ENCODE results near the gene ELOA. TPM values are rescaled to one million over a fixed set of nuclear protein-coding genes. Genes with fewer than 3 reads are reported as not detected.
"Not testable (repeated sequence)": the region's sequence is repeated elsewhere in the genome, so short reads cannot be mapped to it uniquely, and the experiment has no call there.

The ELOA gene
- total RNA-seq, 2 experiments from 2014 or later: 30.1 to 40.7 TPM

DNA sequence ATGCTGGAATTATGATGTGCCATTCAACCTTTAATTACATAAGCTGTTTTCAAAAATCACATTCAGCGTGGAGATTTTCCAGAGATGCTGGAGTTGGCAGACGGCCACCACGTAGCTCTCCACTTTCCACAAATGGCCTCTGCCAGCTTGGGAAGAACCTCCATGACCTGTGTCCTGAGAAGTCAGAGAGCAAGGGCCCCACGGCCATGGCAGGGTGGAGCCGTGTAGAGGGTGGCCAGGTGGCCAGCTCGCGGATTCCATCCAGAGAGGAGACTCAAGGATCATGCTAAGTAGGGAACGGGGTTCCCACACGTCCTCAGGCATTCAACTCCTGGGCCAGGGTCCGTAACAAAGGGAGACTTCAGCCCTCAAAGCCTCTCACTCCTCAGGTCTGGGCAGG lies 58.6 kb downstream of the ELOA start:
- peaks cover 13% of the 10 kb centered on the region for H3K4me1 Mint-ChIP-seq

DNA sequence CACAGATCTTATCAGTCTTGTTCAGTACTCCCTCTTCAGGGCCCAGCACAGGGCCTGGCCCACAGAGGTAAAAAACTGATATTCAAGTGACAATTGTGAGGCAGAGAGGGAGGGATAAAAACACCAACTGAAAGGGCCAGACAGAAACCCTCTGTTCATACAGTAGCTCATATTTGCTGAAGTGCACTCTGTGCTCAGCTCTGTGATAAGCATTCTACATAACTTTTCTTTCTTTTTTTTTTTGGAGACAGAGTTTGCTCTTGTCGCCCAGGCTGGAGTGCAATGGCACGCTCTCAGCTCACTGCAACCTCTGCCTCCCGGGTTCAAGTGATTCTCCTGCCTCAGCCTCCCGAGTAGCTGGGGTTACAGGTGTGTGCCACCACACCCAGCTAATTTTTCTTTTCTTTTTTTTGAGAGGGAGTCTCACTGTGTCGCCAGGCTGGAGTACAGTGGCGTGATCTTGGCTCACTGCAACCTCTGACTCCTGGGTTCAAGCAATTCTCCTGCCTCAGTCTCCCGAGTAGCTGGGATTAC lies 59.6 kb downstream of the ELOA start:
- CTCF ChIA-PET: interaction anchor here (0.8 to 5.1 kb wide), 4 partner anchors 8 to 107 kb away, joined by 3 to 44 read pairs (median 28); partner anchors contain the start of gene LYPLA2
- H3K4me3 Mint-ChIP-seq; H3K27ac Mint-ChIP-seq; H3K9me3 Mint-ChIP-seq (ENCODE audit: low read depth); H3K27me3 Mint-ChIP-seq; ATAC-seq; H3K36me3 Mint-ChIP-seq; DNase-seq: not testable (repeated sequence)
- H3K4me1 Mint-ChIP-seq: peaks cover 18% of the 10 kb centered on the region

More for the DNA sequence above, 58.6 kb downstream of the ELOA start:
- ATAC-seq (no peak), DNase-seq (no peak)
- peak overlapping the region; percentile 24 for H3K27ac Mint-ChIP-seq
- peak overlapping the region; percentile 41 for H3K4me3 Mint-ChIP-seq
- no peaks in the 10 kb centered on the region for H3K9me3 Mint-ChIP-seq (ENCODE audit: low read depth)
- CTCF ChIA-PET: interaction anchor here (0.8 to 5.1 kb wide), 7 partner anchors 9 to 108 kb away, joined by 3 to 44 read pairs (median 5); partner anchors contain the start of genes FUCA1 and LYPLA2
- H3K36me3 Mint-ChIP-seq: peaks cover 1% of the 10 kb centered on the region
- no peaks in the 10 kb centered on the region for H3K27me3 Mint-ChIP-seq

DNA sequence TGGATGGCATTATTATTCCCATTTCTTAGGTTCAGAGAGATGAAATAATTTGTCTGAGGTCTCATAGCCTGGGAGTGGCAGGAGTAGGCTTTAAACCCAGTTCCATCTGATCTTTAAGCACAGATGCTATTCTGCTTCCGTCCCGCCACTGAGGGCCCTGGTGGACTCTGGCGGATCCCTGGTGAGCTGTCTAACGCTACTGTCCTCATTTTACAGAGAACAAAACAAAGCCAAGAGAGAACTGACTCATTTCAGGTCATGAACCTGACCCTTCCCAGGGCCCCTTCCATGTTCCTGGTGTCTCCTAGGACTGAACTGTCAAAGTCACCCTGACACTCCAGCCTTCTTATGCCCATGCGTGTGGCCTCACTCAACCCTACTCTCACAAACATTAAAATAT lies 60.4 kb downstream of the ELOA start:
- Mint-ChIP-seq H3K4me3 (no peak overlapping the region), H3K4me1 (peaks cover 21% of the 10 kb centered on the region), H3K36me3 (peaks cover 1% of the 10 kb centered on the region), H3K27me3 (no peaks in the 10 kb centered on the region), H3K9me3 (ENCODE audit: low read depth) (no peaks in the 10 kb centered on the region), H3K27ac (no peak overlapping the region)
- CTCF ChIA-PET: interaction anchor here (0.9 kb wide), 1 partner anchor 32 kb away, joined by 3 read pairs; no protein-coding TSS in a partner anchor
- DNase-seq: no peak
- no peak for ATAC-seq

DNA sequence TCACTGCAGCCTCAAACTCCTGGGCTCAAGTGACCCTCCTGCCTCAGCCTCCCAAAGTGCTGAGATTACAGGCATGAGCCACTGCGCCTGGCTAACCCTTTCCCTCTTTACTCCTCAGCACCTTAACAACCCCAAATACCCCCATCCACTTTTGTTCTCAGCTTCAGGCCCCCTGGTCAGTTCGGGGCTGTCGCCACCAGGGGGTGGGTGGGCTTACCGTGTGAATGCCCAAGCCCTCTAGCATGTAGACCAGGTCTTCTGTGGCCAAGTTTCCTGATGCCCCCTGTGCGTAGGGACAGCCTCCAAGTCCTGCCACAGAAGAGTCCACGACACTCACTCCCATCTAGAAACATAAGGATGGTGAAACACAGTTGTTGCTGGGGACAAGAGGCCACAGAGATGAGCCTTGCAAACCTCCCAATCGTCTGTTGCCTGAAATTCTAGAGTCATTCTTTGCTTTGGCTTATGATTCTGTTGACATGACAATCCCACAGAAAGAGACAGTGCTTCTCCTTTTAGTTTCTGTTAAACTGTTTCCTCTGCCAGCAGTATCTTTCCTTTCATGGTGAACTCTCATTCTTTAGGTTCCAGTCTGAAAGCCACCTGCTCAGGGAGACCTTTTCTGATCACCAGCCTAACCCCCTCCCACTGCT lies 61.0 kb downstream of the ELOA start:
- CTCF ChIA-PET: interaction anchor here (0.9 kb wide), 1 partner anchor 32 kb away, joined by 3 read pairs; no protein-coding TSS in a partner anchor
- no peaks in the 10 kb centered on the region for H3K27me3 Mint-ChIP-seq
- no peak overlapping the region for H3K4me3 Mint-ChIP-seq
- H3K27ac Mint-ChIP-seq: no peak overlapping the region
- peaks cover 17% of the 10 kb centered on the region for H3K4me1 Mint-ChIP-seq
- peaks cover 1% of the 10 kb centered on the region for H3K36me3 Mint-ChIP-seq
- DNase-seq: no peak
- ATAC-seq: no peak
- H3K9me3 Mint-ChIP-seq (ENCODE audit: low read depth): no peaks in the 10 kb centered on the region

DNA sequence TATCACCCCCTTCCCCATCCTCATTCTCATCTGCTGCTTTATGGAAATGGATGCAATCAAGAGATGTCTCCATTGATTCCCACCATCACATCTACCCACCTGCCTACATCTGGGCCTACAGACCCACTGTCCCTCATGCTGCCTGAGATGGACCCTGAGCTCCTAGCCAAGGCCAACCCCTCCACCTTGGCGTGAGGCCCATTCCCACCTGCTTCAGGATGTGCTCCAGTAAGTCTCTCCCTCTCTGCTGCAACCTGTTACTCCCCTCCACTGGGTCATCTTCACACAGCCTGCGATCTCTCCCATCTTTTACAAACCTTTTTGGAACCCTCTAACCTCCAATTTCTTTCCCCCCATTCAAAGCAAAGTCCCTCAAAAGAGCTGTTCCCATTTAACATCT lies 61.8 kb downstream of the ELOA start:
- no peak overlapping the region for H3K4me3 Mint-ChIP-seq
- CTCF ChIA-PET: interaction anchor here (0.6 to 0.7 kb wide), 2 partner anchors 50 to 111 kb away, joined by 3 to 4 read pairs; no protein-coding TSS in a partner anchor
- no peaks in the 10 kb centered on the region for H3K9me3 Mint-ChIP-seq (ENCODE audit: low read depth)
- DNase-seq (no peak), ATAC-seq (no peak)
- peaks cover 17% of the 10 kb centered on the region for H3K4me1 Mint-ChIP-seq
- no peaks in the 10 kb centered on the region for H3K27me3 Mint-ChIP-seq
- H3K36me3 Mint-ChIP-seq: peaks cover 1% of the 10 kb centered on the region
- no peak overlapping the region for H3K27ac Mint-ChIP-seq

DNA sequence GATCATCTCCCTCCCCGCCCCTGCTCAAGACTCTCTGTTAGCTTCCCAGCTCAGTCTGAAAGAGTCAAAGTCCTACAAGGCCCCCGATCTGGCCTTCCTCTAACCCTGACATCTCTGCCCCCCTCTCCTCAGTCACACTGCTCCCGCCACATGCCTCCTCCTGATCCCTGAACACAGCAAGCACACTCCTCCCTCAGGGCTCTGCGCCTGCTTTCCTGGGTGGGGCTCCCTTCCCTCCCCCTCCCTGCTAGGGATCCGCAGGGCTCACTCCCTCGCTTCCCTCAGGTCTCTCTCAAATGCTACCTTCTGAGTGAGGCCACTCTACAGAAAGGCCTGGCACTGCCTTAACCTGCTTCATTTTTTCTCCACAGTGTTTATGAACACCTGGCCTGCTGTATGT lies 63.0 kb downstream of the ELOA start:
- Mint-ChIP-seq H3K4me1 (peaks cover 19% of the 10 kb centered on the region), H3K9me3 (ENCODE audit: low read depth) (no peaks in the 10 kb centered on the region), H3K27me3 (no peaks in the 10 kb centered on the region), H3K36me3 (peaks cover 1% of the 10 kb centered on the region), H3K4me3 (no peak overlapping the region), H3K27ac (no peak overlapping the region)
- CTCF ChIA-PET: interaction anchor here (0.6 to 2.9 kb wide), 4 partner anchors 45 to 110 kb away, joined by 3 to 22 read pairs (median 4); no protein-coding TSS in a partner anchor
- no peak for DNase-seq
- no peak for ATAC-seq

DNA sequence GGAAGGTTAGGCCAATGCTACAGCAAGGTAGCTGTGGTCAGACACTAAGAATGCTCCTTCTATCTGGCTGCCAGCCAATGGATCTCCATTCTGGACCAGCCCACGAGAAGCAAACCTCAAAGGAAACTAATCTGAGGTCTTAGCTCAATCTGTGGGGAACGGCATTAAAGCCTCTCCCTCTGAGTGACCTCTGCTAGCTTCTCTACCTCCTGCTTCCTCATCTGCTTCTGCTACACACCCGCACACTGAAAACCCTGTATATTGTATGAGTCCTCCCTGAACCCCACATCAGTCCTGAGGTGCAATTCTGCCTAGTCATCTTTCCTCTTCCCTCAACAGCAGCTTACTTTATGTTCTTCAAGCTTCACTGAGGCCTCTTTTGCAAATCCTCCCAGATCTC lies 64.2 kb downstream of the ELOA start:
- CTCF ChIA-PET: interaction anchor here (1.0 to 7.6 kb wide), 6 partner anchors 9 to 109 kb away, joined by 3 to 62 read pairs (median 8); partner anchors contain the start of gene HMGCL
- Mint-ChIP-seq H3K4me1 (peaks cover 18% of the 10 kb centered on the region), H3K36me3 (peaks cover 1% of the 10 kb centered on the region), H3K4me3 (no peak overlapping the region), H3K9me3 (ENCODE audit: low read depth) (no peaks in the 10 kb centered on the region), H3K27me3 (no peaks in the 10 kb centered on the region), H3K27ac (peak overlapping the region; percentile 16)
- ATAC-seq (no peak), DNase-seq (no peak)

DNA sequence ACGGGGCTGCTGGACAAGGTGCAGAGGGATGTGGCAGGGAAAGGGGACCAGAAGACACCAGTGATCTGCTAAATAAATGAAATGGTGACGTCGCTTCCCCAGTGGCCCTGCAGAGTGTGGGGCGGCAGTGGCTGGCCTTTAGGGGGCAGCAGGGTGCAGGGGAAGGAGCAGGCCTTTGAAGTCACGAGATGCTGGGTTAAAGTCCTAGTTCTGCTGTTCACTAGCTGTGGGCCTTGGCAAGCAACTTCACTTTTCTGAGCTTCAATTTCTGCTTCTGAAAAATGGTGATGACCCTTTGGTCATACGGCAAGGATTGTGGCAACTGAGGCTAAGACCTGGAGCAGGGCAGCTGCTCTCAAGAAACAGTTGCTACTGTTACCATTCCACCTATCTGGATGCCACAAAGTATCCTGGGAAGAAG lies 66.5 kb downstream of the ELOA start:
- peak overlapping the region; percentile 33 for H3K27ac Mint-ChIP-seq
- ATAC-seq (peak; percentile 98), DNase-seq (peak; percentile 91)
- H3K4me3 Mint-ChIP-seq: no peak overlapping the region
- H3K36me3 Mint-ChIP-seq: peaks cover 2% of the 10 kb centered on the region
- CTCF ChIA-PET: interaction anchor here (0.6 to 7.6 kb wide), 36 partner anchors 9 to 218 kb away, joined by 3 to 62 read pairs (median 5); partner anchors contain the start of genes CNR2, FUCA1, GALE and HMGCL
- no peaks in the 10 kb centered on the region for H3K9me3 Mint-ChIP-seq (ENCODE audit: low read depth)
- H3K27me3 Mint-ChIP-seq: no peaks in the 10 kb centered on the region
- H3K4me1 Mint-ChIP-seq: peaks cover 18% of the 10 kb centered on the region

DNA sequence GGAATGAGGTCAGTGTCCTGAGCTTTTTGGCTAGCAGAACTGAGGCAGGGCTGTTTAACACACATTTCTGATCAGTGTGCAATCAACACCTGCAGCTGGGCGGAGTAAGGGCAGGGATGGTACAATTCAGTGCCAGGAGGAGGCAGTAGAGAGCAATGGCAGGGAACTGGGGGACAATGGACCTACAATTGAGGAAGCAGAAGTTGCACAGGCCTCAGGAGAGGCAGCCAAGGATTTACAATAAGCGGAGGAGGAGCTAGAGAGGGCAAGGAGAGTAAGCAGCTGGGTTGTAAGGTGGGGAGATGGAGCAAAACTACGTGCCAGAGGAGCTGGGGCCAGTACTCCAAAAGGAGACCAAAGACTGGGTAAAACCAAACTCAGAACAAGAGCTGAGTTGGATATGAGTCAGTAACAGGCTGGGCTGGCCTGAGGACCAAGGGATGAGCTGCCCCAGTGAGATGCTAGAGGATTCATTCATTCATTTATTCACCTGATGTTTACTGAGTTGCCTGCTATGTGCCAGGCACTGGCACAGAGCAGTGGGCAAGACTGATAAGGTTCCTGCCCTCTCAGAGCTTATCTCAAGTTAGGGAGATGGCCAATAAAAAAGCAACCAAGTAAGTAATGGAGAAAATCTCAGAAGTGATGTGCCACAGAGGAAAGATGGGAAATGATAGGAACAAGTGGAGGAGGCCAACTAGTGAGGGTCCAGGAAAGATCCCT lies 67.7 kb downstream of the ELOA start:
- CTCF ChIA-PET: interaction anchor here (0.8 to 7.6 kb wide), 28 partner anchors 8 to 217 kb away, joined by 3 to 62 read pairs (median 6); partner anchors contain the start of genes CNR2, FUCA1, GALE and HMGCL
- Mint-ChIP-seq H3K27me3 (no peaks in the 10 kb centered on the region), H3K27ac (no peak overlapping the region), H3K4me3 (no peak overlapping the region), H3K9me3 (ENCODE audit: low read depth) (no peaks in the 10 kb centered on the region), H3K4me1 (peaks cover 18% of the 10 kb centered on the region), H3K36me3 (peaks cover 2% of the 10 kb centered on the region)
- DNase-seq (peak; percentile 68), ATAC-seq (peak; percentile 61)

Other genes starting within 250 kb of the ELOA start
- 100 to 1,000 TPM in 1 of 2 experiments, 10 to 100 TPM in 1; 77.4 to 103 TPM for gene E2F2, start 212.2 kb upstream of the ELOA start, total RNA-seq
- 10 to 100 TPM; 14.4 to 34.2 TPM for gene ID3, start 184.0 kb upstream of the ELOA start, total RNA-seq
- gene RPL11, start 51.7 kb upstream of the ELOA start, total RNA-seq: 1,000 to 10,000 TPM in 1 of 2 experiments, 100 to 1,000 TPM in 1; 844 to 1,001 TPM
- gene PITHD1, start 34.9 kb downstream of the ELOA start, total RNA-seq: 10 to 100 TPM; 52.9 to 67.1 TPM
- gene LYPLA2, start 47.7 kb downstream of the ELOA start, total RNA-seq: 10 to 100 TPM; 75.7 to 87.2 TPM
- 10 to 100 TPM; 39.0 to 41.2 TPM for gene GALE, start 57.3 kb downstream of the ELOA start, total RNA-seq
- 10 to 100 TPM; 23.8 to 29.0 TPM for gene HMGCL, start 82.0 kb downstream of the ELOA start, total RNA-seq
- gene FUCA1, start 124.8 kb downstream of the ELOA start, total RNA-seq: 1 to 10 TPM; 5.6 to 6.5 TPM
- under 1 TPM; 0.14 to 0.47 TPM for gene CNR2, start 169.9 kb downstream of the ELOA start, total RNA-seq
- 100 to 1,000 TPM; 139 to 147 TPM for gene PNRC2, start 216.4 kb downstream of the ELOA start, total RNA-seq
- gene SRSF10, start 236.9 kb downstream of the ELOA start, total RNA-seq: 100 to 1,000 TPM; 221 to 226 TPM

All from activated CD8-positive, alpha-beta memory T cell treated with anti-CD3 and anti-CD28 coated beads, Interleukin-2, amount 10 ng/mL, durations not matched to agents 7 days and 5 days (primary cell).